Sigmoid colon (tissue), 4 donors: ENCODE measurements around the gene PLIN4.

Source experiments
- CTCF ChIP-seq, 4 experiments: fragments of 450-650 bp in 3 of 4; fragments of 200-600 bp in 1 of 4; IDR thresholded peaks; one replicate each; pipeline ENCODE4 v1.5.1; 2016 to 2019; ENCODE audit warnings: antibody characterized with exemption in 4 of 4, mild to moderate bottlenecking in 3 of 4, moderate library complexity in 2 of 4
- EP300 ChIP-seq, 4 donors: sonication (generic); formaldehyde crosslinking; IDR thresholded peaks; one replicate each; pipeline ENCODE4 v1.6.1; 2017; ENCODE audit warnings: antibody characterized with exemption in 4 of 4
- POLR2A ChIP-seq, 2 donors: fragments of 450-650 bp; IDR thresholded peaks; one replicate each; pipeline ENCODE4 v1.6.1; 2016; ENCODE audit warnings: antibody characterized with exemption in 2 of 2, mild to moderate bottlenecking in 2 of 2, moderate library complexity in 2 of 2

GRCh38 chr19:4521888-4522242, 3.6 kb upstream of the PLIN4 start:
- TF ChIP-seq CTCF (IDR thresholded peaks at IDR 0.05) = no peak
- TF ChIP-seq POLR2A (IDR thresholded peaks at IDR 0.05) = no peak
- TF ChIP-seq EP300 (IDR thresholded peaks at IDR 0.05) = no peak
